H1 (cell line): ENCODE data around the gene TTC24. TPM values are rescaled to one million over a fixed set of nuclear protein-coding genes. Genes with fewer than 3 reads are reported as not detected.

Experiments
- CTCF ChIA-PET: fragments of 300-600 bp; sonication (Branson Sonifier 250); formaldehyde crosslinking; loops from one replicate; lab custom pipeline; 2021; ENCODE audit not compliant: partially characterized antibody; lab: Charles Lee
- POLR2A ChIA-PET: fragments of 300-600 bp; sonication (Branson Sonifier 250); formaldehyde crosslinking; loops from one replicate; lab custom pipeline; 2021; ENCODE audit warnings: inconsistent platforms; ENCODE audit not compliant: partially characterized antibody; lab: Charles Lee
- DNase-seq, 2 experiments: peaks; one replicate each; pipeline versions ENCODE4 v3.0.0 to v3.0.0-alpha.2; 2010 to 2022; ENCODE audit warnings: low spot score in 2 of 2, low read depth in 1 of 2, mixed read lengths in 1 of 2
- FAIRE-seq: peaks from 2 replicates; lab custom pipeline; 2011; peaks lifted over from hg19 to GRCh38; lab: Jason Lieb, UNC
- H2AFZ ChIP-seq: 2 replicates; pipeline ENCODE4 v1.8.1; 2012; ENCODE audit warnings: low read length, inconsistent platforms
- H2AK5ac ChIP-seq: 2 replicates; pipeline ENCODE4 v1.6.1; 2013; ENCODE audit warnings: low read depth, low read length
- H2BK120ac ChIP-seq: replicated peaks from 2 replicates; pipeline ENCODE3; 2013; ENCODE audit warnings: low read depth, low read length, inconsistent platforms
- H2BK12ac ChIP-seq: 2 replicates; pipeline ENCODE4 v1.6.1; 2013; ENCODE audit warnings: low read depth, low read length
- H2BK15ac ChIP-seq: 2 replicates; pipeline ENCODE4 v1.6.1; 2013; ENCODE audit warnings: low read length
- H2BK20ac ChIP-seq: 2 replicates; pipeline ENCODE4 v1.6.1; 2013; ENCODE audit warnings: low read length
- H2BK5ac ChIP-seq: 2 replicates; pipeline ENCODE4 v1.6.1; 2013; ENCODE audit warnings: low read depth, low read length
- H3K14ac ChIP-seq: 2 replicates; pipeline ENCODE4 v1.6.1; 2013; ENCODE audit warnings: inconsistent platforms; ENCODE audit not compliant: insufficient read length
- H3K18ac ChIP-seq: 2 replicates; pipeline ENCODE4 v1.6.1; 2013; ENCODE audit warnings: low read length; ENCODE audit errors: extremely low read depth
- H3K23ac ChIP-seq: 2 replicates; pipeline ENCODE4 v1.6.1; 2013; ENCODE audit warnings: inconsistent platforms; ENCODE audit not compliant: insufficient read length
- H3K23me2 ChIP-seq: 2 replicates; pipeline ENCODE4 v1.6.1; 2013; ENCODE audit warnings: low read depth, low read length
- H3K27ac ChIP-seq: 2 replicates; pipeline ENCODE4 v1.6.1; 2011; ENCODE audit warnings: low read depth, low read length, inconsistent platforms
- H3K27me3 ChIP-seq, 4 experiments: replicated peaks in 1 of 4; 1 replicate in 1 of 4; 2 replicates in 3 of 4; pipeline versions ENCODE4 v1.6.1 to v1.8.1; 2011 to 2013; ENCODE audit warnings: low read length in 3 of 4, mild to moderate bottlenecking in 3 of 4, inconsistent platforms in 2 of 4, mixed read lengths in 2 of 4, moderate library complexity in 1 of 4; ENCODE audit not compliant: control insufficient read depth in 3 of 4, insufficient read depth in 3 of 4; ENCODE audit errors: extremely low read depth in 1 of 4
- H3K36me3 ChIP-seq, 4 experiments: 2 replicates each; pipeline versions ENCODE4 v1.6.1 to v1.8.1; 2011 to 2013; ENCODE audit warnings: mild to moderate bottlenecking in 4 of 4, low read length in 3 of 4, moderate library complexity in 2 of 4, control low read depth in 1 of 4, inconsistent platforms in 1 of 4; ENCODE audit not compliant: insufficient read depth in 4 of 4, control insufficient read depth in 2 of 4
- H3K4ac ChIP-seq: replicated peaks from 2 replicates; pipeline ENCODE3; 2013; ENCODE audit warnings: low read length, low read depth, mixed read lengths, inconsistent platforms; ENCODE audit not compliant: insufficient read length
- H3K4me1 ChIP-seq, 4 experiments: replicated peaks in 1 of 4; 1 replicate in 1 of 4; 2 replicates in 3 of 4; pipeline versions ENCODE4 v1.6.1 to v1.8.1; 2011 to 2013; ENCODE audit warnings: low read length in 3 of 4, inconsistent platforms in 2 of 4, mixed read lengths in 1 of 4; ENCODE audit not compliant: insufficient read depth in 4 of 4, control insufficient read depth in 3 of 4
- H3K4me2 ChIP-seq, 2 experiments: 2 replicates each; pipeline versions ENCODE4 v1.6.1 to v1.8.1; 2011 to 2013; ENCODE audit warnings: low read depth in 2 of 2, low read length in 2 of 2, control low read depth in 1 of 2, inconsistent platforms in 1 of 2, mild to moderate bottlenecking in 1 of 2; ENCODE audit not compliant: insufficient read depth in 1 of 2
- H3K4me3 ChIP-seq, 4 experiments: fragments of 200-600, 300-600 bp in 1 of 4; sonication (generic), shearing (Covaris generic), sonication (Bioruptor Twin) in 1 of 4; 2 replicates each; pipeline versions ENCODE4 v1.5.1 to v1.8.1; 2011 to 2016; ENCODE audit warnings: low read length in 4 of 4, low read depth in 3 of 4, control low read depth in 2 of 4, inconsistent platforms in 2 of 4, mild to moderate bottlenecking in 2 of 4, mixed read lengths in 1 of 4, moderate library complexity in 1 of 4; ENCODE audit not compliant: insufficient read depth in 2 of 4; ENCODE audit errors: extremely low read depth in 1 of 4
- H3K56ac ChIP-seq: replicated peaks from 2 replicates; pipeline ENCODE3; 2013; ENCODE audit warnings: low read depth, mild to moderate bottlenecking, mixed read lengths, low read length, inconsistent platforms; ENCODE audit not compliant: insufficient read length
- H3K79me1 ChIP-seq: 2 replicates; pipeline ENCODE4 v1.6.1; 2013; ENCODE audit warnings: low read depth, low read length, control low read depth
- H3K79me2 ChIP-seq, 2 experiments: 2 replicates each; pipeline versions ENCODE4 v1.6.1 to v1.8.1; 2012 to 2013; ENCODE audit warnings: low read length in 2 of 2, mild to moderate bottlenecking in 2 of 2, inconsistent platforms in 1 of 2; ENCODE audit not compliant: insufficient read depth in 2 of 2, control insufficient read depth in 1 of 2
- H3K9ac ChIP-seq, 4 experiments: replicated peaks in 1 of 4; 1 replicate in 1 of 4; 2 replicates in 3 of 4; pipeline versions ENCODE4 v1.6.1 to v1.8.1; 2011 to 2013; ENCODE audit warnings: low read depth in 3 of 4, low read length in 3 of 4, control low read depth in 2 of 4, mild to moderate bottlenecking in 2 of 4, moderate library complexity in 2 of 4, inconsistent platforms in 1 of 4; ENCODE audit errors: extremely low read depth in 1 of 4
- H3K9me3 ChIP-seq, 2 experiments: 2 replicates each; pipeline versions ENCODE4 v1.6.1 to v1.8.1; 2012 to 2013; ENCODE audit warnings: mild to moderate bottlenecking in 2 of 2, moderate library complexity in 2 of 2, control low read depth in 1 of 2, inconsistent platforms in 1 of 2, low read depth in 1 of 2, low read length in 1 of 2, mixed read lengths in 1 of 2; ENCODE audit not compliant: insufficient read depth in 2 of 2
- H4K20me1 ChIP-seq, 2 experiments: replicated peaks in 1 of 2; 2 replicates each; pipeline versions ENCODE3 to v1.8.1; 2011 to 2013; ENCODE audit warnings: inconsistent platforms in 2 of 2, low read length in 2 of 2, mild to moderate bottlenecking in 1 of 2; ENCODE audit not compliant: insufficient read depth in 2 of 2, control insufficient read depth in 1 of 2
- H4K5ac ChIP-seq: 2 replicates; pipeline ENCODE4 v1.6.1; 2013; ENCODE audit warnings: low read length, low read depth, mixed read lengths, inconsistent platforms; ENCODE audit not compliant: insufficient read length
- H4K8ac ChIP-seq: 2 replicates; pipeline ENCODE4 v1.8.0; 2013; ENCODE audit warnings: mild to moderate bottlenecking, moderate library complexity, low read length, inconsistent platforms; ENCODE audit not compliant: insufficient read depth; ENCODE audit errors: extremely low read depth
- H4K91ac ChIP-seq: replicated peaks from 2 replicates; pipeline ENCODE3; 2013; ENCODE audit warnings: low read length, mixed read lengths, inconsistent platforms; ENCODE audit not compliant: insufficient read length
- CHD1 ChIP-seq: IDR thresholded peaks from 2 replicates; pipeline ENCODE4 v1.6.1; 2012; ENCODE audit warnings: low read depth, low read length, improper control_type of control experiment
- CREB1 ChIP-seq: IDR thresholded peaks from 2 replicates; pipeline ENCODE4 v1.6.1; 2012; ENCODE audit warnings: inconsistent platforms
- GTF2F1 ChIP-seq: IDR thresholded peaks from 2 replicates; pipeline ENCODE4 v1.6.1; 2012; ENCODE audit warnings: low read depth, low read length, improper control_type of control experiment, borderline replicate concordance
- HDAC2 ChIP-seq, 2 experiments: fragments of 300-600 bp in 1 of 2; sonication (generic) in 1 of 2; IDR thresholded peaks; 2 replicates each; pipeline ENCODE4 v1.6.1; 2011 to 2012; ENCODE audit warnings: low read depth in 2 of 2, low read length in 2 of 2, mild to moderate bottlenecking in 2 of 2, moderate library complexity in 2 of 2, borderline replicate concordance in 1 of 2, inconsistent platforms in 1 of 2
- JUN ChIP-seq: IDR thresholded peaks from 2 replicates; pipeline ENCODE4 v1.6.1; 2011; ENCODE audit warnings: low read depth, mild to moderate bottlenecking, improper control_type of control experiment, low read length
- JUND ChIP-seq: IDR thresholded peaks from 2 replicates; pipeline ENCODE4 v1.6.1; 2011; ENCODE audit warnings: mild to moderate bottlenecking, improper control_type of control experiment, low read length
- RFX5 ChIP-seq: IDR thresholded peaks from 2 replicates; pipeline ENCODE4 v1.6.1; 2011; ENCODE audit warnings: low read depth, low read length, improper control_type of control experiment, borderline replicate concordance
- SAP30 ChIP-seq: fragments of 300-600 bp; sonication (generic); IDR thresholded peaks from 2 replicates; pipeline ENCODE4 v1.7.1; 2012; ENCODE audit warnings: low read length, moderate library complexity, mild to moderate bottlenecking, inconsistent platforms; ENCODE audit not compliant: insufficient read depth, insufficient replicate concordance
- SP1 ChIP-seq: IDR thresholded peaks from 2 replicates; pipeline ENCODE4 v1.6.1; 2011; ENCODE audit warnings: low read depth, low read length
- SP2 ChIP-seq: IDR thresholded peaks from 2 replicates; pipeline ENCODE4 v1.6.1; 2012; ENCODE audit warnings: mild to moderate bottlenecking, low read length, inconsistent platforms
- SUZ12 ChIP-seq: fragments of 200-600 bp; sonication (generic); IDR thresholded peaks from 2 replicates; pipeline ENCODE4 v1.6.1; 2012; ENCODE audit warnings: mild to moderate bottlenecking, inconsistent platforms, low read length, moderate library complexity, mixed read lengths
- WGBS, 2 experiments: shearing (Covaris generic) in 1 of 2; methylation state at CpG; one replicate each; pipeline versions ENCODE4 v1.1.6 to v1.1.7; 2013 to 2015; ENCODE audit warnings: low lambda C conversion rate in 2 of 2, mixed read lengths in 2 of 2, inconsistent platforms in 1 of 2, low coverage in 1 of 2, missing lambda C conversion rate in 1 of 2; ENCODE audit not compliant: insufficient replicate concordance in 2 of 2, insufficient coverage in 1 of 2, insufficient read length in 1 of 2; ENCODE audit errors: extremely low coverage in 1 of 2, missing lambda C conversion rate in 1 of 2; 5-methylcytosine and 5-hydroxymethylcytosine counted together
- polyA plus RNA-seq, 7 experiments: library from polyadenylated mRNA; depleted of rRNA in 3 of 7; stranded (reverse) in 5 of 7; unstranded in 2 of 7; fragments of >200 nt in 5 of 7; fragments of 200-250 nt in 2 of 7; gene quantifications; 1 replicate in 5 of 7; 2 replicates in 1 of 7; 4 replicates in 1 of 7; pipeline versions ENCODE4 v1.2.1 to v1.2.3, GENCODE V29; 2011 to 2013; ENCODE audit warnings: missing spikeins in 2 of 7, mixed read lengths in 2 of 7
- total RNA-seq: library from RNA; stranded (reverse); fragmentation: NEBNext Ultra II Directional; extraction: Animal tissue kit (Norgen Biotek cat#: 25700); gene quantifications from 2 replicates; pipeline ENCODE4 v1.2.1, GENCODE V29; 2021

TTC24 gene
- total and polyA plus RNA-seq, 2 of the 8 experiments (the other 6 are each of a cell fraction or from before 2014, with no cell fraction given): 0.08 TPM; not detected in 1

DNA sequence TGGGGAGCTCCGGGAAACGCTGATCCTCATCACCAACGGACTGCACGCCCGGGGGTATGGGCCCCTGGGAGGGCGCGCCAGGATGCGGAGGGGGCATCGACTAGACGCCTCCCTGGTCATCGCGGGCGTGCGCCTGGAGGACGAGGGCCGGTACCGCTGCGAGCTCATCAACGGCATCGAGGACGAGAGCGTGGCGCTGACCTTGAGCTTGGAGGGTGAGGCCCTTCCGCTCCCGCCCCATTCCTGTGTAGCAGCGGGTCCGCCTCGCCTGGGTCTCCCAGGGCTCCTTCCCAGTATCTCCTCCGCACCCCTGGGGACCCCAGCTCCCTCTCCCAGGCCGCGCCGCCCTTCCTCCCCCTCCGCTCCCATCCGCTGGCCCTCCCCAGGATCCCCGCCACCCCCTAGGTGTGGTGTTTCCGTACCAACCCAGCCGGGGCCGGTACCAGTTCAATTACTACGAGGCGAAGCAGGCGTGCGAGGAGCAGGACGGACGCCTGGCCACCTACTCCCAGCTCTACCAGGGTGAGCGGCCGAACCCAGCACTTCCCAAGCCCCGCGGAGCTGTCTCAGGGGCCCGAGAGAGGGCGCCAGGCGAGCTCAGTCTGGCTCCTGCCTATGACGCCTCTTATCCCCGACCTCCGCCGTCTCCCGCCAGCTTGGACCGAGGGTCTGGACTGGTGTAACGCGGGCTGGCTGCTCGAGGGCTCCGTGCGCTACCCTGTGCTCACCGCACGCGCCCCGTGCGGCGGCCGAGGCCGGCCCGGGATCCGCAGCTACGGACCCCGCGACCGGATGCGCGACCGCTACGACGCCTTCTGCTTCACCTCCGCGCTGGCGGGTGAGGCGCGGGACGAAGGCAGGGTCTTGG lies 44.7 kb downstream of the TTC24 start:
- CTCF ChIA-PET: interaction anchor here (0.6 to 43.0 kb wide), 33 partner anchors 11 to 301 kb away, joined by 3 to 868 read pairs (median 4); partner anchors contain the start of genes BCAN, CRABP2, GPATCH4 and ISG20L2
- Histone ChIP-seq H3K56ac (no peak overlapping the region), H4K8ac (peak overlapping the region; percentile 84), H2BK120ac (no peak overlapping the region), H3K14ac (no peak overlapping the region), H3K4ac (peak overlapping the region; percentile 91), H2BK12ac (peak overlapping the region; percentile 92; the same call in 1 of the 2 replicates), H3K18ac (peak overlapping the region; percentile 78), H3K27ac (no peak overlapping the region), H2BK20ac (0 out of 2 replicates have a peak overlapping the region, but pooled peaks have one; percentile 18), H3K9ac (peak overlapping the region in 1 of 4 experiments; percentile 14; a peak in 2 of 7 replicates), H4K20me1 (peaks cover 0 to 1% of the 10 kb centered on the region in 2 experiments), H3K27me3 (peaks cover 31 to 60% (median 45%) of the 10 kb centered on the region in 4 experiments), H3K4me2 (peak overlapping the region; percentile 81 to 99), H4K91ac (peak overlapping the region; percentile 5), H2BK5ac (peak overlapping the region; percentile 39; the same call in 1 of the 2 replicates), H2BK15ac (peak overlapping the region; percentile 65; the same call in 1 of the 2 replicates), H3K23ac (no peak overlapping the region), H2AK5ac (no peak overlapping the region), H4K5ac (no peak overlapping the region), H2AFZ (peak overlapping the region; percentile 20; the same call in 1 of the 2 replicates), H3K79me1 (no peaks in the 10 kb centered on the region), H3K36me3 (no peaks in the 10 kb centered on the region; a peak in 1 of 8 replicates), H3K4me1 (peaks cover 0 to 9% (median 2%) of the 10 kb centered on the region in 4 experiments; a peak in 5 of 7 replicates), H3K9me3 (no peaks in the 10 kb centered on the region), H3K79me2 (no peaks in the 10 kb centered on the region), H3K23me2 (peaks cover 20% of the 10 kb centered on the region; the same call in 1 of the 2 replicates), H3K4me3 (peak overlapping the region; percentile 33 to 71 (median 48))
- DNase-seq (peak in 1 of 2 experiments; percentile 87), FAIRE-seq (no peak)
- POLR2A ChIA-PET: interaction anchor here (0.6 to 5.8 kb wide), 18 partner anchors 16 to 167 kb away, joined by 3 to 46 read pairs (median 4); partner anchors contain the start of genes BCAN, NAXE and NES
- WGBS, 2 experiments: 3% methylated on average over 73 of the region's 87 CpGs; no CpG with 5 or more reads in 1 of the 2 experiments
- TF ChIP-seq HDAC2 (IDR thresholded peaks at IDR 0.05; ENCODE audit: borderline replicate concordance in 1 of 2, low read depth in 2 of 2, low read length in 2 of 2): no peak
- TF ChIP-seq CREB1: peak; percentile 91
- no peak for TF ChIP-seq GTF2F1
- no peak for TF ChIP-seq RFX5
- TF ChIP-seq JUN: no peak
- no peak for TF ChIP-seq JUND
- TF ChIP-seq CHD1: no peak
- no peak for TF ChIP-seq SAP30
- no peak for TF ChIP-seq SP2
- no peak for TF ChIP-seq SP1
- peak; percentile 85 for TF ChIP-seq SUZ12
